Osteocyte (in vitro differentiated cells): ENCODE results near the gene RNF7. TPM values are rescaled to one million over a fixed set of nuclear protein-coding genes. Genes with fewer than 3 reads are reported as not detected.

ENCODE experiments used
- DNase-seq: peaks from one replicate; pipeline ENCODE4 v3.0.0; 2021; ENCODE audit warnings: mixed read lengths; ENCODE audit not compliant: unreplicated experiment; ENCODE audit errors: extremely low spot score
- H3K27ac Mint-ChIP-seq: one replicate; pipeline ENCODE4 v1.8.0; 2021; ENCODE audit warnings: mild to moderate bottlenecking, mixed read lengths; ENCODE audit not compliant: unreplicated experiment
- H3K27me3 Mint-ChIP-seq: one replicate; pipeline ENCODE4 v1.8.0; 2021; ENCODE audit warnings: mixed read lengths; ENCODE audit not compliant: unreplicated experiment
- H3K36me3 Mint-ChIP-seq: one replicate; pipeline ENCODE4 v1.8.0; 2021; ENCODE audit warnings: mixed read lengths; ENCODE audit not compliant: unreplicated experiment
- H3K4me1 Mint-ChIP-seq: one replicate; pipeline ENCODE4 v1.8.0; 2021; ENCODE audit warnings: mixed read lengths; ENCODE audit not compliant: unreplicated experiment
- H3K4me3 Mint-ChIP-seq: one replicate; pipeline ENCODE4 v1.8.0; 2021; ENCODE audit warnings: mild to moderate bottlenecking, moderate library complexity, mixed read lengths; ENCODE audit not compliant: unreplicated experiment
- H3K9me3 Mint-ChIP-seq: one replicate; pipeline ENCODE4 v1.8.0; 2021; ENCODE audit warnings: mixed read lengths; ENCODE audit not compliant: unreplicated experiment
- CTCF ChIP-seq: fragments of 200-600 bp; sonication (generic); IDR thresholded peaks from 2 replicates; pipeline ENCODE4 v1.5.0; 2021; ENCODE audit warnings: antibody characterized with exemption, mild to moderate bottlenecking, moderate library complexity
- total RNA-seq: library from RNA; stranded (reverse); gene quantifications from 2 replicates; pipeline ENCODE4 v1.2.1, GENCODE V29; 2021

RNF7 gene
- total RNA-seq, 1 donor from 2014 or later, result 87.4 TPM

- H3K27me3 Mint-ChIP-seq, result peaks cover under 1% of the 10 kb centered on the region
- no peak for DNase-seq
- H3K36me3 Mint-ChIP-seq, result peaks cover 3% of the 10 kb centered on the region
- no peaks in the 10 kb centered on the region for H3K9me3 Mint-ChIP-seq
- H3K4me1 Mint-ChIP-seq, result peaks cover 36% of the 10 kb centered on the region
- peak overlapping the region; percentile 96 for H3K4me3 Mint-ChIP-seq
- no peak for TF ChIP-seq CTCF
- H3K27ac Mint-ChIP-seq, result peak overlapping the region; percentile 93
Observed at GRCh38 chr3:141738891-141739363, 829 bp downstream of the RNF7 start.

- no peaks in the 10 kb centered on the region for H3K27me3 Mint-ChIP-seq
- H3K4me3 Mint-ChIP-seq, result peak overlapping the region; percentile 96
- no peak for DNase-seq
- H3K4me1 Mint-ChIP-seq, result peaks cover 39% of the 10 kb centered on the region
- no peaks in the 10 kb centered on the region for H3K9me3 Mint-ChIP-seq
- peaks cover 9% of the 10 kb centered on the region for H3K36me3 Mint-ChIP-seq
- TF ChIP-seq CTCF, result no peak
- peak overlapping the region; percentile 93 for H3K27ac Mint-ChIP-seq
Observed at GRCh38 chr3:141739731-141740130, 1.6 kb downstream of the RNF7 start.

- H3K4me3 Mint-ChIP-seq, result peak overlapping the region; percentile 96
- H3K36me3 Mint-ChIP-seq, result peaks cover 13% of the 10 kb centered on the region
Observed at GRCh38 chr3:141740349-141740748, 2.3 kb downstream of the RNF7 start.

GRCh38 chr3:141743305-141743704 lies 5.2 kb downstream of the RNF7 start:
- Mint-ChIP-seq H3K36me3 (peaks cover 27% of the 10 kb centered on the region), H3K9me3 (no peaks in the 10 kb centered on the region), H3K4me1 (peaks cover 39% of the 10 kb centered on the region), H3K4me3 (no peak overlapping the region), H3K27me3 (no peaks in the 10 kb centered on the region), H3K27ac (no peak overlapping the region)
- no peak for DNase-seq
- TF ChIP-seq CTCF, result no peak

More at GRCh38 chr3:141740349-141740748, 2.3 kb downstream of the RNF7 start:
- Mint-ChIP-seq H3K4me1 (peaks cover 39% of the 10 kb centered on the region), H3K27ac (peak overlapping the region; percentile 93), H3K27me3 (no peaks in the 10 kb centered on the region), H3K9me3 (no peaks in the 10 kb centered on the region)
- no peak for TF ChIP-seq CTCF
- no peak for DNase-seq

GRCh38 chr3:141746962-141747361 lies 8.9 kb downstream of the RNF7 start:
- H3K27ac Mint-ChIP-seq, result no peak overlapping the region
- no peak for TF ChIP-seq CTCF
- H3K36me3 Mint-ChIP-seq, result peaks cover 33% of the 10 kb centered on the region
- H3K27me3 Mint-ChIP-seq, result no peaks in the 10 kb centered on the region
- H3K4me1 Mint-ChIP-seq, result peaks cover 14% of the 10 kb centered on the region
- no peak for DNase-seq
- no peak overlapping the region for H3K4me3 Mint-ChIP-seq
- H3K9me3 Mint-ChIP-seq, result no peaks in the 10 kb centered on the region
